ENCODE measurements around the gene RUNX3. TPM values are rescaled to one million over a fixed set of nuclear protein-coding genes. Genes with fewer than 3 reads are reported as not detected.

RUNX3 gene
- 0.49 TPM for total RNA-seq

GRCh38 chr1:24930260-24931145 is at the start of gene RUNX3:
RUNX3 (minus strand) TSS chr1:24930276; CDS start chr1:24929868, 408 bp downstream.

Other genes starting within 250 kb of the RUNX3 start
- 192 TPM for gene CLIC4, start 184.8 kb downstream of the RUNX3 start, total RNA-seq